Heart left ventricle (tissue), 16 donors: Measurements from ENCODE around the gene RNF169. TPM values are rescaled to one million over a fixed set of nuclear protein-coding genes. Genes with fewer than 3 reads are reported as not detected.

ENCODE experiments used
- ATAC-seq, 4 donors: fragments of 200-7000 bp; cut with Tn5 transposase; one replicate each; pipeline ENCODE4 v1.9.1; 2020 to 2022; ENCODE audit warnings: moderate library complexity in 4 of 4, mild to moderate bottlenecking in 3 of 4, moderate number of reproducible peaks in 1 of 4
- DNase-seq, 5 donors: peaks; one replicate each; pipeline ENCODE4 v3.0.0-alpha.2; 2020
- H3K27ac ChIP-seq, 12 donors: fragments of 200-600 bp; sonication (generic) in 4 of 12; one replicate each; pipeline versions ENCODE4 v1.5.0 to v1.8.0; 2016 to 2022; ENCODE audit warnings: mild to moderate bottlenecking in 2 of 12
- H3K27me3 ChIP-seq, 9 donors: fragments of 200-600 bp; sonication (generic) in 2 of 9; one replicate each; pipeline versions ENCODE4 v1.5.1 to v1.8.0; 2016 to 2022; ENCODE audit warnings: mild to moderate bottlenecking in 3 of 9
- H3K36me3 ChIP-seq, 9 donors: fragments of 200-600 bp; sonication (generic) in 2 of 9; one replicate each; pipeline versions ENCODE4 v1.5.0 to v1.8.0; 2018 to 2022; ENCODE audit warnings: mild to moderate bottlenecking in 2 of 9
- H3K4me1 ChIP-seq, 12 donors: fragments of 200-600 bp; sonication (generic) in 4 of 12; one replicate each; pipeline versions ENCODE4 v1.5.0 to v1.8.0; 2016 to 2022; ENCODE audit warnings: mild to moderate bottlenecking in 3 of 12
- H3K4me3 ChIP-seq, 12 donors: fragments of 200-600 bp; sonication (generic) in 4 of 12; one replicate each; pipeline versions ENCODE4 v1.5.0 to v1.8.0; 2017 to 2022; ENCODE audit warnings: mild to moderate bottlenecking in 9 of 12, moderate library complexity in 4 of 12
- H3K9me3 ChIP-seq, 12 donors: fragments of 200-600 bp; sonication (generic) in 4 of 12; one replicate each; pipeline versions ENCODE4 v1.5.0 to v1.8.0; 2016 to 2022; ENCODE audit warnings: mild to moderate bottlenecking in 1 of 12
- CTCF ChIP-seq, 12 donors: fragments of 200-600 bp; sonication (generic) in 4 of 12; IDR thresholded peaks; one replicate each; pipeline versions ENCODE4 v1.5.0 to v1.8.0; 2018 to 2022; ENCODE audit warnings: antibody characterized with exemption in 12 of 12, mild to moderate bottlenecking in 5 of 12
- POLR2A ChIP-seq, 2 donors: fragments of 450-650 bp; IDR thresholded peaks; one replicate each; pipeline ENCODE4 v1.6.1; 2017; ENCODE audit warnings: antibody characterized with exemption in 2 of 2, mild to moderate bottlenecking in 2 of 2, moderate library complexity in 2 of 2
- WGBS, 4 donors: extraction: QIAGEN DNeasy Blood & Tissue Kit in 2 of 4; methylation state at CpG; one replicate each; pipeline versions ENCODE4 v1.1.5 to v1.1.7; 2013 to 2018; 5-methylcytosine and 5-hydroxymethylcytosine counted together
- intact Hi-C, 10 donors: fragments of 100-400 bp; cut with DNase I; formaldehyde crosslinking; loops; one replicate each; pipeline versions ENCODE4 v1.11.1 to v1.14.2; 2022
- polyA plus RNA-seq, 2 donors: library from polyadenylated mRNA; stranded (reverse); fragments of 200-250 nt; gene quantifications; one replicate each; pipeline ENCODE4 v1.2.3, GENCODE V29; 2013
- total RNA-seq, 9 donors: library from RNA; depleted of rRNA in 2 of 9; stranded (reverse); fragments of >200 nt in 2 of 9; fragmentation: NEBNext Ultra II Directional in 3 of 9; extraction: Animal tissue kit (Norgen Biotek cat#: 25700) in 3 of 9; gene quantifications; one replicate each; pipeline versions ENCODE4 v1.1.0 to v1.2.4, GENCODE V29; 2016 to 2023
- donor health status: ischemic (EF 13 %, LVEDD 7.1; RV severe dilation, severe dysfunction).
- donor health status: healthy with polysubstance abuse.
- donor health status: DM: no; HTN: yes; CAD: no.
- donor health status: DM: no; HTN: no; CAD: no.
- donor health status: ischemic (EF 25% LVEDD 6.9; RV normal size, moderate dysfunction).
- donor health status: ischemic (EF 25% LVEDD 5.7; RV mildly dilated, moderate dysfunction).
- donor health status: healthy.
- donor health status: DM: yes; HTN: yes; CAD: no.
- donor health status: ischemic (EF 35%, LVEDD 5.7; RV mildly dilated, moderate dysfunction).
- donor health status: nonischemic (EF 11% LVEDD 7.7; RV severe dilation, severe dysfunction).
- donor health status: DM: yes; HTN: yes; CAD: no.
- donor health status: PGD.
- donor health status: ischemic (EF 29% LVEDD 5.4; RV normal size, mild dysfunction).
- donor health status: nonischemic (EF 23%, LVEDD 6.1; RV moderate dilation, normal function).

Gene RNF169
- total and polyA plus RNA-seq, 11 donors: 1.6 to 16.1 (median 10.7) TPM

- no peak for ATAC-seq
- WGBS, 4 donors: 95 to 98% (median 96%) methylated on average over 5 of the region's 5 CpGs
- peaks cover 0 to 100% (median 78%) of the 10 kb centered on the region in 9 donors for H3K36me3 ChIP-seq
- no peak overlapping the region for H3K27ac ChIP-seq
- DNase-seq: no peak
- no peak overlapping the region for H3K4me3 ChIP-seq
- intact Hi-C loops: no loop called here
- no peaks in the 10 kb centered on the region for H3K27me3 ChIP-seq
- H3K9me3 ChIP-seq: no peaks in the 10 kb centered on the region
- TF ChIP-seq CTCF (IDR thresholded peaks at IDR 0.05) (no peak), POLR2A (IDR thresholded peaks at IDR 0.05) (no peak)
- peaks cover 0 to 23% (median 0%) of the 10 kb centered on the region in 12 donors for H3K4me1 ChIP-seq
Observed at GRCh38 chr11:74845978-74846517, 97.4 kb downstream of the RNF169 start.

GRCh38 chr11:74846770-74847169 is 98.1 kb downstream of the RNF169 start:
- H3K27ac ChIP-seq: no peak overlapping the region
- ATAC-seq (no peak), DNase-seq (no peak)
- no peaks in the 10 kb centered on the region for H3K27me3 ChIP-seq
- peaks cover 0 to 100% (median 78%) of the 10 kb centered on the region in 9 donors for H3K36me3 ChIP-seq
- peaks cover 0 to 23% (median 0%) of the 10 kb centered on the region in 12 donors for H3K4me1 ChIP-seq
- 92 to 96% (median 94%) methylated on average over 2 of the region's 2 CpGs for WGBS, 4 donors
- H3K9me3 ChIP-seq: no peaks in the 10 kb centered on the region
- TF ChIP-seq POLR2A (IDR thresholded peaks at IDR 0.05) (no peak), CTCF (IDR thresholded peaks at IDR 0.05) (no peak)
- intact Hi-C loops: no loop called here
- no peak overlapping the region for H3K4me3 ChIP-seq

- no peaks in the 10 kb centered on the region for H3K9me3 ChIP-seq
- DNase-seq (no peak), ATAC-seq (no peak)
- 91 to 100% (median 98%) methylated on average over 1 of the region's 1 CpG for WGBS, 4 donors
- intact Hi-C loops: no loop called here
- H3K4me1 ChIP-seq: peaks cover 0 to 23% (median 0%) of the 10 kb centered on the region in 12 donors
- TF ChIP-seq POLR2A (IDR thresholded peaks at IDR 0.05) (no peak), CTCF (IDR thresholded peaks at IDR 0.05) (no peak)
- H3K27me3 ChIP-seq: no peaks in the 10 kb centered on the region
- no peak overlapping the region for H3K4me3 ChIP-seq
- H3K27ac ChIP-seq: no peak overlapping the region
- H3K36me3 ChIP-seq: peaks cover 0 to 100% (median 77%) of the 10 kb centered on the region in 9 donors
Observed at GRCh38 chr11:74847395-74847794, 98.7 kb downstream of the RNF169 start.

- Histone ChIP-seq H3K27ac (no peak overlapping the region), H3K4me1 (peaks cover 0 to 23% (median 0%) of the 10 kb centered on the region in 12 donors), H3K27me3 (no peaks in the 10 kb centered on the region), H3K36me3 (peaks cover 0 to 99% (median 77%) of the 10 kb centered on the region in 9 donors), H3K4me3 (no peak overlapping the region), H3K9me3 (no peaks in the 10 kb centered on the region)
- WGBS, 4 donors: 87 to 100% (median 98%) methylated on average over 4 to 6 of the region's 6 CpGs
- no peak for TF ChIP-seq CTCF (IDR thresholded peaks at IDR 0.05)
- TF ChIP-seq POLR2A (IDR thresholded peaks at IDR 0.05): no peak
- ATAC-seq (no peak), DNase-seq (no peak)
- intact Hi-C loops: no loop called here
Observed at GRCh38 chr11:74847895-74848294, 99.2 kb downstream of the RNF169 start.
